ENCODE results near the gene PLCH1. TPM values are rescaled to one million over a fixed set of nuclear protein-coding genes. Genes with fewer than 3 reads are reported as not detected.

PLCH1 gene
- total and polyA plus RNA-seq, 4 donors: 0.08 to 0.57 TPM; not detected in 2

DNA sequence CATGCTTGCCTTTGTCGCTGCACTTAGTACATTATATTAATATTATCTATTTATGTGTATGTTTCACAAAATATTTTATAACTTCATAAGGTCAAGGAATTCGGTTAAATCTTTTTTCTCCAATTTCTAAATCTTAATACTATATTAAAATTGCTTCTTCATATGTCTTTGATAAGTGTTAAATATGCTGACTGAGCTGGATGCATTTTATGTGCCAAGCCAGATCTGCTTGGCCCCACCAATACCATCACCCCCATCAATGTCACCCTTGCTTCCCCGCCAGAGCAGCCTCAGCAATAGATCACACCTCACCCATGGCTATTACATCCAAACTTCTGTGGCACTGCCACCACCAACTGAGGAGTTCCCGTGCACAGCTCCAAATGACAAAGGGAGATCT is 287.3 kb downstream of the PLCH1 start:
- H3K36me3 ChIP-seq (ENCODE audit: control insufficient read depth in 1 of 2, insufficient read depth in 2 of 2, low read length in 1 of 2): no peaks in the 10 kb centered on the region
- intact Hi-C loops (cut with DNase I): no loop called here
- H3K9me3 ChIP-seq (ENCODE audit: control insufficient read depth, low read length): no peaks in the 10 kb centered on the region
- H3K4me3 ChIP-seq (ENCODE audit: low read length in 2 of 2): no peak overlapping the region
- no peak for ATAC-seq (ENCODE audit: low FRiP score)
- H3K27me3 ChIP-seq (ENCODE audit: control insufficient read depth in 1 of 2, insufficient read depth in 2 of 2, low read length in 1 of 2): no peaks in the 10 kb centered on the region
- H3K27ac ChIP-seq (ENCODE audit: low read depth in 1 of 2, low read length in 2 of 2): no peak overlapping the region
- 94 to 95% methylated on average over 4 of the region's 4 CpGs for WGBS, 2 donors
- no peak for DNase-seq
- H3K4me1 ChIP-seq (ENCODE audit: control insufficient read depth in 1 of 2, insufficient read depth in 2 of 2, low read length in 2 of 2): no peaks in the 10 kb centered on the region

DNA sequence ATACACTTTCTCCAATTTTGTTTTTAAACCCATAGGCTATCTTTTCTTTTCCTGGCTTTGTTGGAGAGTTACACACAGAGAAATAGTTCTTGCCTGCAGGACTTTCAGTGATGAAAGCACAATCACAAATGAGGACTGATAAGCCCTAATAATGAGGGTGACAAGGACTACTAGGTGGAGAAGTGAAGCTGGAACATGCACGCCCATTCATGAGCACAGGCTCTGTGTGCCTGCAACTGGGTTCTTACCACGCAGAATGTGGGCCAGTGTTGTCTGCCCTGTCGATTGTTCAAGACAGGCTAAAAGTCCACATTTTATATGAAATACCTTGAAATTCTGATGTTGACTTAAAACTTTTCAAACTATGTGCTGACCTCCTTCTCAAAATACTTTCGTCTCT is 289.1 kb downstream of the PLCH1 start:
- no peak for ATAC-seq (ENCODE audit: low FRiP score)
- intact Hi-C loops (cut with DNase I): no loop called here
- Histone ChIP-seq H3K27me3 (ENCODE audit: control insufficient read depth in 1 of 2, insufficient read depth in 2 of 2, low read length in 1 of 2) (no peaks in the 10 kb centered on the region), H3K4me1 (ENCODE audit: control insufficient read depth in 1 of 2, insufficient read depth in 2 of 2, low read length in 2 of 2) (no peaks in the 10 kb centered on the region), H3K4me3 (ENCODE audit: low read length in 2 of 2) (no peak overlapping the region), H3K36me3 (ENCODE audit: control insufficient read depth in 1 of 2, insufficient read depth in 2 of 2, low read length in 1 of 2) (no peaks in the 10 kb centered on the region), H3K9me3 (ENCODE audit: control insufficient read depth, low read length) (no peaks in the 10 kb centered on the region), H3K27ac (ENCODE audit: low read depth in 1 of 2, low read length in 2 of 2) (no peak overlapping the region)
- WGBS, 2 donors: 87 to 90% methylated on average over 4 of the region's 4 CpGs
- no peak for DNase-seq

DNA sequence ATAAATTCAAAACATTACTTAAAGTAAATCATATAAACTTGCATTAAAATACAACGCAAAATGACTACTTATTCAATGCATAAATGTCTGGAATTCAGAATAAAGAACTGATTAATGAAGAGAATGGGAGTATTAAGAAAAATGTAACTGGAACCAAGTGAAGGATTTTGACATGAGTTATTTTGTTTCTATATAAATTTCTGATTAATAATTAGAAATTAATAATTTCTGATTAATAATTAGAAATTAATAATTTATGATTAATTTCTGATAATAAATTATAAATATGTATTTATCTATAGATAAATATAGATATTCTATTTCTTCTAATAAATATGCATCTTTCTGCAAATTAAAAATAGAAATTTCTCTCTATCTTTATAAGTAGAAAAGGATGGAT is 291.4 kb downstream of the PLCH1 start:
- no peak for DNase-seq
- H3K36me3 ChIP-seq (ENCODE audit: control insufficient read depth in 1 of 2, insufficient read depth in 2 of 2, low read length in 1 of 2): no peaks in the 10 kb centered on the region
- H3K27ac ChIP-seq (ENCODE audit: low read depth in 1 of 2, low read length in 2 of 2): no peak overlapping the region
- intact Hi-C loops (cut with DNase I): no loop called here
- H3K9me3 ChIP-seq (ENCODE audit: control insufficient read depth, low read length): no peaks in the 10 kb centered on the region
- no peak overlapping the region for H3K4me3 ChIP-seq (ENCODE audit: low read length in 2 of 2)
- WGBS, 2 donors: 92 to 94% methylated on average over 1 of the region's 1 CpG
- ATAC-seq (ENCODE audit: low FRiP score): no peak
- no peaks in the 10 kb centered on the region for H3K27me3 ChIP-seq (ENCODE audit: control insufficient read depth in 1 of 2, insufficient read depth in 2 of 2, low read length in 1 of 2)
- no peaks in the 10 kb centered on the region for H3K4me1 ChIP-seq (ENCODE audit: control insufficient read depth in 1 of 2, insufficient read depth in 2 of 2, low read length in 2 of 2)

DNA sequence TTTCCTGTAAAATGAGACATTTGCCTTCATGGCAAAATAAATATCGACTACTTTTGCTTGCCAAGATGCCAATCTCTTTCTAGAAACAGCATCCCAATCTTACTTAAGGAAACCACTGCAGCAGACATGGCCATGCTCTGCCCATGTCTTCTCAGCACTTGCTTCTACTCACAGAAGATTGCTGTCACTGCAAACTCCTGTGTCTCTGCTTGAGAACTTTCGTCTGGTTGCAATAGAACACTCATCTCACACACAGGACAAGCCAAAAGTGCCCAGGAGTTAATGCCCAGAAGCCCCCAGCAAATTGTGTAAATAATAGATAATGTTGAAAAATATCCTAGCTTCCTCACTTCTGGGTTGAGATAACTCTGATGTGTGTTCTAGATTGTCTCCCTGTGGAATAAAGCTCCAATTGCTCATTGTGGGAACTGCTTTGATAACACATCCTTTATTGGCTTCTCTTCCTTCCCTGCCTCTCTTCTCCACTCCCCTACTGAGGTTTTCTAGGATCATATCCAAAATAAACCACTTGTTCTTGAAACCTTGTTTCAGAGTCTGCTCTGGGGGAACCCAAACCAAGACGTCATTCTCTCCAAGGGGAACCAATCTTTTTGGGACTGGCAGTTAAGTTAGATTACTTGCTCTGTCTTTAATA is 295.1 kb downstream of the PLCH1 start:
- Histone ChIP-seq H3K4me1 (ENCODE audit: control insufficient read depth in 1 of 2, insufficient read depth in 2 of 2, low read length in 2 of 2) (no peaks in the 10 kb centered on the region), H3K27ac (ENCODE audit: low read depth in 1 of 2, low read length in 2 of 2) (no peak overlapping the region), H3K9me3 (ENCODE audit: control insufficient read depth, low read length) (no peaks in the 10 kb centered on the region), H3K36me3 (ENCODE audit: control insufficient read depth in 1 of 2, insufficient read depth in 2 of 2, low read length in 1 of 2) (no peaks in the 10 kb centered on the region), H3K27me3 (ENCODE audit: control insufficient read depth in 1 of 2, insufficient read depth in 2 of 2, low read length in 1 of 2) (no peaks in the 10 kb centered on the region), H3K4me3 (ENCODE audit: low read length in 2 of 2) (no peak overlapping the region)
- intact Hi-C loops (cut with DNase I): no loop called here
- whole genome bisulfite sequencing, 2 donors: 13 to 17% methylated on average over 3 of the region's 3 CpGs
- DNase-seq (no peak), ATAC-seq (ENCODE audit: low FRiP score) (no peak)

DNA sequence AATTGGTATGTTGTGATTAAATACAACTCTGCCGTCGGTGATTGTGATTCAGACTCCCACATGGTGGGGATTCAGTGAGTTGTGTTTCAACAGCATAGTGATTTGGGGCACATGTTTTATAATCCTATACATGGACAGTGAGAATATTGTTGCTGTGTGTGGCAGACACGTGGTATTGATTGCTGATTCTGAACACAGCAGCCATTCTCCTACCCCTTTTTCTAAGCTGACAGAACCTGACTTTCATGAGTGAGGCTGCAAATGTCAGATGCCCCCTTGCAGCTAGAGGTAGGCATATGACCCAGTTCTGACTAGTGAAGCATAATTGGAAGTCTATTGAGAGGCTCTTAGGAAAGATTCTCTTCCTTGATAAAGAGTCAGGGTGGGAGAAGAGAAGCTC is 296.3 kb downstream of the PLCH1 start:
- ATAC-seq (ENCODE audit: low FRiP score) (no peak), DNase-seq (no peak)
- Histone ChIP-seq H3K9me3 (ENCODE audit: control insufficient read depth, low read length) (no peaks in the 10 kb centered on the region), H3K36me3 (ENCODE audit: control insufficient read depth in 1 of 2, insufficient read depth in 2 of 2, low read length in 1 of 2) (no peaks in the 10 kb centered on the region), H3K4me3 (ENCODE audit: low read length in 2 of 2) (no peak overlapping the region), H3K4me1 (ENCODE audit: control insufficient read depth in 1 of 2, insufficient read depth in 2 of 2, low read length in 2 of 2) (no peaks in the 10 kb centered on the region), H3K27ac (ENCODE audit: low read depth in 1 of 2, low read length in 2 of 2) (no peak overlapping the region), H3K27me3 (ENCODE audit: control insufficient read depth in 1 of 2, insufficient read depth in 2 of 2, low read length in 1 of 2) (no peaks in the 10 kb centered on the region)
- intact Hi-C loops (cut with DNase I): no loop called here
- WGBS, 2 donors: 38 to 56% methylated on average over 3 of the region's 3 CpGs

DNA sequence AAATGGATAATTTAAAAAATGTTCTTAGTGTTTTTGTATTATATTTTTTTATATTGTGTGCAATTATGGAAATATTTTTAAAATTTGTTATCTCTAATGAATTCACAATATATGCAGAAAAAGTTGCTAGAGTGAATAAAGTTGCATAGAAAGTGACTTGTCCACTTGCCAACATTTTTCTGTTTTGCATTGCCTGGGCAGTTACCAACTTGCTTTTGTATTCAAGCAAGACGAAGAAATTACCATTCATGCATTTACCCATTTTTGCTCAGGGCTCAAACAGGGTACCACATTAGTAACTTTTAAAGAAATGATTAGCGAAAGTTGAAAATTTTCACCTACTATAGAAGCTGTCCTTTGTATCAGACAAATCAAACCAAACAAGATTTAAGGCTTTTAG is 298.5 kb downstream of the PLCH1 start:
- no peaks in the 10 kb centered on the region for H3K9me3 ChIP-seq (ENCODE audit: control insufficient read depth, low read length)
- H3K27me3 ChIP-seq (ENCODE audit: control insufficient read depth in 1 of 2, insufficient read depth in 2 of 2, low read length in 1 of 2): no peaks in the 10 kb centered on the region
- H3K4me3 ChIP-seq (ENCODE audit: low read length in 2 of 2): no peak overlapping the region
- no peaks in the 10 kb centered on the region for H3K4me1 ChIP-seq (ENCODE audit: control insufficient read depth in 1 of 2, insufficient read depth in 2 of 2, low read length in 2 of 2)
- intact Hi-C loops (cut with DNase I): no loop called here
- ATAC-seq (ENCODE audit: low FRiP score): no peak
- H3K36me3 ChIP-seq (ENCODE audit: control insufficient read depth in 1 of 2, insufficient read depth in 2 of 2, low read length in 1 of 2): no peaks in the 10 kb centered on the region
- 79 to 87% methylated on average over 2 of the region's 2 CpGs for WGBS, 2 donors
- no peak for DNase-seq
- no peak overlapping the region for H3K27ac ChIP-seq (ENCODE audit: low read depth in 1 of 2, low read length in 2 of 2)

DNA sequence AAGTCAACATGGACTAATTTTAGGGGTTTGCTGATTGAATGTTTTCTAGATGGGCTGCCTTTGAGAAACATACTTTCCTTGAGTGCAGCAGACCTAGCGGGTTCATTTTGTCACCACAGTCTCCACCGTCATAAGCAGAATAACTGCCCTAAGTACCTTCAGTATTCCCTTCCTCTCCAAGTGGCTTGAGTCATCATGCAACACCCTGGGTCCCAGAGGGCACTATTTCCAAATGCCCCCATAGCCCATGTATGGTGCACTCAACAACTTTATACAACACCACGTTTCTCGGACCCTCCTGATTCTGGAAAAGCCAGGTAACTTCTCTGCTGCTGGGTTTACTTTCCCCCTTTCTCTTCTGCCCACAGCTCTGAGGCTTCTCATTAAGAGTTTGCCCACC is 300.1 kb downstream of the PLCH1 start:
- intact Hi-C loops (cut with DNase I): no loop called here
- ATAC-seq (ENCODE audit: low FRiP score) (no peak), DNase-seq (no peak)
- H3K4me1 ChIP-seq (ENCODE audit: control insufficient read depth in 1 of 2, insufficient read depth in 2 of 2, low read length in 2 of 2): no peaks in the 10 kb centered on the region
- H3K36me3 ChIP-seq (ENCODE audit: control insufficient read depth in 1 of 2, insufficient read depth in 2 of 2, low read length in 1 of 2): no peaks in the 10 kb centered on the region
- H3K9me3 ChIP-seq (ENCODE audit: control insufficient read depth, low read length): no peaks in the 10 kb centered on the region
- no peak overlapping the region for H3K4me3 ChIP-seq (ENCODE audit: low read length in 2 of 2)
- no peaks in the 10 kb centered on the region for H3K27me3 ChIP-seq (ENCODE audit: control insufficient read depth in 1 of 2, insufficient read depth in 2 of 2, low read length in 1 of 2)
- 92 to 96% methylated on average over 4 of the region's 4 CpGs for WGBS, 2 donors
- H3K27ac ChIP-seq (ENCODE audit: low read depth in 1 of 2, low read length in 2 of 2): no peak overlapping the region

DNA sequence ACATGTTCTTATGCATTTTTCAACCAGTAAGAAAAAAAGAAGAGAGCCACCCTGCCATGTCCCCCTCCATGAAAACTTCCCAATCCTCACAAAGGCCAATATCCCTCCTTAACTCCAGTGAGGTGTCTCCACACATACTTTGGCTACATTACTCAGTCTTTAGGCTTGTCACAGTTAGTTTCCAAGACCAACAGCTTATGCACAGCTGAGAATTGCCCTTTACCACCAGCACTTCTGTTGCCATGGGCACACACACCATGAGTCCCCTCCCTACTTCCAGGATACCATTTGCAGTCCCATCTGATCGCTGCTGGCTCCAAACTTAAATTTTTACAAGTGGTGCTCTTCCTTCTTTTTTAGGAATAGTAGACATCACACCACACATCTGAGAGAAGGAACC is 301.1 kb downstream of the PLCH1 start:
- no peaks in the 10 kb centered on the region for H3K4me1 ChIP-seq (ENCODE audit: control insufficient read depth in 1 of 2, insufficient read depth in 2 of 2, low read length in 2 of 2)
- no peaks in the 10 kb centered on the region for H3K36me3 ChIP-seq (ENCODE audit: control insufficient read depth in 1 of 2, insufficient read depth in 2 of 2, low read length in 1 of 2)
- no peak overlapping the region for H3K27ac ChIP-seq (ENCODE audit: low read depth in 1 of 2, low read length in 2 of 2)
- 92 to 93% methylated on average over 1 of the region's 1 CpG for WGBS, 2 donors
- ATAC-seq (ENCODE audit: low FRiP score) (no peak), DNase-seq (no peak)
- H3K4me3 ChIP-seq (ENCODE audit: low read length in 2 of 2): no peak overlapping the region
- no peaks in the 10 kb centered on the region for H3K27me3 ChIP-seq (ENCODE audit: control insufficient read depth in 1 of 2, insufficient read depth in 2 of 2, low read length in 1 of 2)
- intact Hi-C loops (cut with DNase I): no loop called here
- H3K9me3 ChIP-seq (ENCODE audit: control insufficient read depth, low read length): no peaks in the 10 kb centered on the region

DNA sequence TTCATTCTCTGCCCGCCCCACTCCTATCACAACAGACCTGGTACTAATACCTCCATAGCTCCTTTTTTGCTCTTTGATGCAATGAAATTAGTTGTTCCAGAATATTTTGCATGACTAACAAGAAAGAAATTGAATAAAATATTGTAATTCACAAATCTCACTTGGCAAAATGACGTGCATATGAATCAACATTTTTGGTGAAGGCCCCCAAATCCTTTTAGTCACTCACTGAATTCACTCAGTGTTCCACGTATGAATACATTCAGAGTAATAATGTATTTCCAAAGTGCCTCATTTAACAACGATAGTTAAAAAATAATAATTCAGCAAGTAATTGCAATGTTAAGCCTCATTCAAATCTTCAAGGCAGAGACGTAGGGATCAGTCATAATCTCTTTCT is 302.8 kb downstream of the PLCH1 start:
- H3K4me1 ChIP-seq (ENCODE audit: control insufficient read depth in 1 of 2, insufficient read depth in 2 of 2, low read length in 2 of 2): no peaks in the 10 kb centered on the region
- no peaks in the 10 kb centered on the region for H3K27me3 ChIP-seq (ENCODE audit: control insufficient read depth in 1 of 2, insufficient read depth in 2 of 2, low read length in 1 of 2)
- no peak overlapping the region for H3K27ac ChIP-seq (ENCODE audit: low read depth in 1 of 2, low read length in 2 of 2)
- intact Hi-C loops (cut with DNase I): no loop called here
- no peaks in the 10 kb centered on the region for H3K36me3 ChIP-seq (ENCODE audit: control insufficient read depth in 1 of 2, insufficient read depth in 2 of 2, low read length in 1 of 2)
- no peak overlapping the region for H3K4me3 ChIP-seq (ENCODE audit: low read length in 2 of 2)
- WGBS, 2 donors: 87% methylated on average over 5 of the region's 5 CpGs
- DNase-seq: no peak
- no peaks in the 10 kb centered on the region for H3K9me3 ChIP-seq (ENCODE audit: control insufficient read depth, low read length)
- no peak for ATAC-seq (ENCODE audit: low FRiP score)
